Stimulated activated CD8-positive, alpha-beta memory T cell treated with anti-CD3 and anti-CD28 coated beads, Interleukin-15, amount 100 ng/mL, for 1 hour (primary cell): Measurements from ENCODE around the gene TMEM167B.
"Not testable (repeated sequence)": the region's sequence is repeated elsewhere in the genome, so short reads cannot be mapped to it uniquely, and the experiment has no call there.

ENCODE experiments used
- DNase-seq: peaks from one replicate; pipeline ENCODE4 v3.0.0-alpha.2; 2020; ENCODE audit warnings: low read depth

TMEM167B gene

GRCh38 chr1:109090196-109091077 lies at the start of gene TMEM167B:
Gene TMEM167B (plus strand): TSS chr1:109090764. CDS start chr1:109090873, 109 bp downstream.
- peak; percentile 81 for DNase-seq

GRCh38 chr1:109040989-109041620 lies 49.5 kb upstream of the TMEM167B start:
- DNase-seq = no peak

- DNase-seq = peak; percentile 83
These were observed 48.7 kb upstream of the TMEM167B start, which contains the start of gene WDR47 for GRCh38 chr1:109041621-109042468. Gene WDR47 (minus strand): TSS chr1:109042102. CDS start chr1:109023512, 18,590 bp downstream.

GRCh38 chr1:109045595-109045994 lies 45.0 kb upstream of the TMEM167B start:
- DNase-seq = no peak

GRCh38 chr1:109046671-109047070 lies 43.9 kb upstream of the TMEM167B start:
- no peak for DNase-seq

- no peak for DNase-seq
These were observed 43.2 kb upstream of the TMEM167B start for GRCh38 chr1:109047339-109047738.

- DNase-seq = no peak
These were observed 42.2 kb upstream of the TMEM167B start for GRCh38 chr1:109048335-109048734.

- DNase-seq = no peak
These were observed 40.2 kb upstream of the TMEM167B start for GRCh38 chr1:109050228-109050995.

GRCh38 chr1:109052145-109052544 lies 38.4 kb upstream of the TMEM167B start:
- not testable (repeated sequence) for DNase-seq

- DNase-seq = no peak
These were observed 34.5 kb upstream of the TMEM167B start for GRCh38 chr1:109056064-109056463.

- no peak for DNase-seq
These were observed 31.5 kb upstream of the TMEM167B start for GRCh38 chr1:109059026-109059425.

GRCh38 chr1:109060707-109061106 lies 29.9 kb upstream of the TMEM167B start:
- DNase-seq = no peak

- no peak for DNase-seq
These were observed 29.4 kb upstream of the TMEM167B start for GRCh38 chr1:109061183-109061582.

GRCh38 chr1:109065137-109065536 lies 25.4 kb upstream of the TMEM167B start:
- no peak for DNase-seq

GRCh38 chr1:109067883-109068282 lies 22.7 kb upstream of the TMEM167B start:
- no peak for DNase-seq

- DNase-seq = no peak
These were observed 21.3 kb upstream of the TMEM167B start for GRCh38 chr1:109069294-109069693.

GRCh38 chr1:109075531-109076490 lies 14.8 kb upstream of the TMEM167B start, which contains the start of gene TAF13:
Gene TAF13 (minus strand): TSS chr1:109076003. CDS start chr1:109075947, 56 bp downstream.
- peak; percentile 70 for DNase-seq

GRCh38 chr1:109078317-109078716 lies 12.2 kb upstream of the TMEM167B start:
- DNase-seq = no peak

- no peak for DNase-seq
These were observed 11.3 kb upstream of the TMEM167B start for GRCh38 chr1:109079240-109079622.

GRCh38 chr1:109080441-109081082 lies 10.0 kb upstream of the TMEM167B start:
- no peak for DNase-seq
